Suprapubic skin (tissue), 4 donors: ENCODE measurements around the gene XPOT.

Experiments
- CTCF ChIP-seq, 2 donors: fragments of 200-600 bp in 1 of 2; fragments of 450-650 bp in 1 of 2; sonication (generic) in 1 of 2; IDR thresholded peaks; one replicate each; pipeline ENCODE4 v1.5.1; 2016 to 2019; ENCODE audit warnings: antibody characterized with exemption in 2 of 2, mild to moderate bottlenecking in 1 of 2, moderate library complexity in 1 of 2
- EP300 ChIP-seq: sonication (generic); formaldehyde crosslinking; IDR thresholded peaks from one replicate; pipeline ENCODE4 v1.6.1; 2017; ENCODE audit warnings: antibody characterized with exemption
- POLR2A ChIP-seq, 2 donors: fragments of 450-650 bp; IDR thresholded peaks; one replicate each; pipeline ENCODE4 v1.6.1; 2017; ENCODE audit warnings: antibody characterized with exemption in 2 of 2, mild to moderate bottlenecking in 2 of 2, moderate library complexity in 2 of 2
- POLR2AphosphoS5 ChIP-seq, 3 donors: sonication (generic); formaldehyde crosslinking; IDR thresholded peaks; one replicate each; pipeline ENCODE4 v1.6.1; 2017; ENCODE audit warnings: antibody characterized with exemption in 3 of 3

- no peak for TF ChIP-seq CTCF (IDR thresholded peaks at IDR 0.05)
- TF ChIP-seq POLR2A (IDR thresholded peaks at IDR 0.05) = no peak
- TF ChIP-seq POLR2AphosphoS5 (IDR thresholded peaks at IDR 0.05) = no peak
- TF ChIP-seq EP300 = no peak
Observed at GRCh38 chr12:64494998-64495729, 91.0 kb downstream of the XPOT start.
